OCI-LY3 (cell line): Measurements from ENCODE around the gene ARPC5.
"Not testable (repeated sequence)": the region's sequence is repeated elsewhere in the genome, so short reads cannot be mapped to it uniquely, and the experiment has no call there.

Experiments
- H2AFZ ChIP-seq: fragments of 200-600, 300-600 bp; shearing (Covaris generic); 2 replicates; pipeline ENCODE4 v1.6.0; 2014; ENCODE audit warnings: antibody characterized with exemption, low read depth, low read length
- H3K27ac ChIP-seq: fragments of 200-600, 300-600 bp; sonication (generic); 2 replicates; pipeline ENCODE4 v1.5.1; 2014; ENCODE audit warnings: mild to moderate bottlenecking, low read length, moderate library complexity, mixed read lengths
- H3K27me3 ChIP-seq: fragments of 200-600, 300-600 bp; sonication (generic); 2 replicates; pipeline ENCODE4 v1.6.1; 2014; ENCODE audit warnings: low read depth, low read length, mixed read lengths
- H3K36me3 ChIP-seq: fragments of 200-600, 300-600 bp; sonication (generic); replicated peaks from 2 replicates; pipeline ENCODE3; 2014; ENCODE audit warnings: low read depth, low read length, mixed read lengths
- H3K4me1 ChIP-seq: fragments of 300-600, 200-600 bp; sonication (generic); 2 replicates; pipeline ENCODE4 v1.6.1; 2014; ENCODE audit warnings: low read length, mixed read lengths
- H3K4me2 ChIP-seq: fragments of 200-600, 300-600 bp; sonication (generic); 2 replicates; pipeline ENCODE4 v1.6.1; 2014; ENCODE audit warnings: low read length, mixed read lengths
- H3K4me3 ChIP-seq: fragments of 300-600, 200-600 bp; sonication (generic); 2 replicates; pipeline ENCODE4 v1.5.1; 2014; ENCODE audit warnings: antibody characterized with exemption, mild to moderate bottlenecking, low read length, moderate library complexity
- H3K79me2 ChIP-seq: fragments of 300-600, 200-600 bp; shearing (Covaris generic); 2 replicates; pipeline ENCODE4 v1.6.1; 2014; ENCODE audit warnings: mild to moderate bottlenecking, low read length, mixed read lengths
- H3K9ac ChIP-seq: fragments of 300-600, 200-600 bp; shearing (Covaris generic); 2 replicates; pipeline ENCODE4 v1.6.0; 2014; ENCODE audit warnings: mild to moderate bottlenecking, low read length, moderate library complexity
- H3K9me3 ChIP-seq: fragments of 200-600, 300-600 bp; shearing (Covaris generic); 2 replicates; pipeline ENCODE4 v1.6.1; 2014; ENCODE audit warnings: low read length, mixed read lengths; ENCODE audit not compliant: insufficient read depth
- H4K20me1 ChIP-seq: fragments of 200-600, 300-600 bp; sonication (generic); 2 replicates; pipeline ENCODE4 v1.6.1; 2016; ENCODE audit warnings: low read length, mixed read lengths; ENCODE audit not compliant: insufficient read depth
- EZH2phosphoT487 ChIP-seq: fragments of 200-600 bp; shearing (Covaris generic); IDR thresholded peaks from 2 replicates; pipeline ENCODE4 v1.6.1; 2018; ENCODE audit warnings: antibody characterized with exemption, mixed run types, low read depth
- TF ChIP-seq, protein P1 (sequence below): fragments of 200-600, 300-600 bp; sonication (generic); IDR thresholded peaks from 2 replicates; pipeline ENCODE4 v1.5.1; 2014; ENCODE audit warnings: antibody characterized with exemption, low read length, low read depth

The ARPC5 gene

DNA sequence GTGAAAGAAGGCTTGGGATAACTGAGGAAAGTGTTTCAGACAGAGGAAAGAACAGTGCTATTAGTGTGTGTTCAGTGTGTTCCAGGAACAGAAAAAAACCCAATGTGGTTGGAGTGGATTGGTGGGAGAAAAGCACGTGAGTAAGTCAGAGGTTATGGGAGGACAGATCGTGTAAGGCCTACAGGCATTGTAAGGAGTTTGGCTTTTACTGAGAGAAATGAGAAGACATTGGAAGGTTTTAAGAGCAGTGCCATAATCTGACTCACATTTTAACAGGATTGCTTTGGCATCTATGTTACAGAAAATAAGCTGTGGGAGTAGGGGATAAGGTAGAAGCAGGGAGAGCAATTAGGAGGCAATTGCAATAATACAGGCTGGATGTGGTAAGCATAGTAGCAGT lies 4.8 kb downstream of the ARPC5 start:
- Histone ChIP-seq H3K9ac (0 out of 2 replicates have a peak overlapping the region, but pooled peaks have one; percentile 2), H2AFZ (no peak overlapping the region), H3K4me1 (peaks cover 25% of the 10 kb centered on the region), H3K4me3 (no peak overlapping the region), H3K79me2 (peaks cover 91% of the 10 kb centered on the region), H3K4me2 (peak overlapping the region; percentile 14; the same call in 1 of the 2 replicates), H4K20me1 (peaks cover 57% of the 10 kb centered on the region), H3K27ac (0 out of 2 replicates have a peak overlapping the region, but pooled peaks have one; percentile 2), H3K36me3 (peaks cover 65% of the 10 kb centered on the region), H3K9me3 (no peaks in the 10 kb centered on the region), H3K27me3 (no peaks in the 10 kb centered on the region)
- no peak for TF ChIP-seq EZH2phosphoT487
- TF ChIP-seq, protein P1, sequence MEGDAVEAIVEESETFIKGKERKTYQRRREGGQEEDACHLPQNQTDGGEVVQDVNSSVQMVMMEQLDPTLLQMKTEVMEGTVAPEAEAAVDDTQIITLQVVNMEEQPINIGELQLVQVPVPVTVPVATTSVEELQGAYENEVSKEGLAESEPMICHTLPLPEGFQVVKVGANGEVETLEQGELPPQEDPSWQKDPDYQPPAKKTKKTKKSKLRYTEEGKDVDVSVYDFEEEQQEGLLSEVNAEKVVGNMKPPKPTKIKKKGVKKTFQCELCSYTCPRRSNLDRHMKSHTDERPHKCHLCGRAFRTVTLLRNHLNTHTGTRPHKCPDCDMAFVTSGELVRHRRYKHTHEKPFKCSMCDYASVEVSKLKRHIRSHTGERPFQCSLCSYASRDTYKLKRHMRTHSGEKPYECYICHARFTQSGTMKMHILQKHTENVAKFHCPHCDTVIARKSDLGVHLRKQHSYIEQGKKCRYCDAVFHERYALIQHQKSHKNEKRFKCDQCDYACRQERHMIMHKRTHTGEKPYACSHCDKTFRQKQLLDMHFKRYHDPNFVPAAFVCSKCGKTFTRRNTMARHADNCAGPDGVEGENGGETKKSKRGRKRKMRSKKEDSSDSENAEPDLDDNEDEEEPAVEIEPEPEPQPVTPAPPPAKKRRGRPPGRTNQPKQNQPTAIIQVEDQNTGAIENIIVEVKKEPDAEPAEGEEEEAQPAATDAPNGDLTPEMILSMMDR = no peak

DNA sequence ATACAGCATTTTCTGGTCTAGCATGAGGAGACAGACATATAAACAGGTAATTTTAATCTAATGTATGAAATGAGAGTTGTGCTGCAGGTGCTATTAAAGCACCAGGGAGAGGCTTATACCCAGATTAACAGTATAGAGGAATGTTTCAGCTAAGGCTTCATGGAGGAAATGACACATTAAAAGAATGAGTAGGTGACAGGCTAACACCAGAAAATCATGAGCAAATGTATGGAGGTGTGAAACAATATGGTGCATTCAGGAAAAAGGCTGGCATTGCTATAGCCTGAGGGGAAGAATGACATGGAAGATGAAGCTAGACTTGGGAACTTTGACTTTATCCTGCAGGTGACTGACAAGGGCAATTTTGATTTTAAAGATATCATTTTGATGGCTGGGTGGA lies 7.0 kb downstream of the ARPC5 start:
- Histone ChIP-seq H3K27me3 (no peaks in the 10 kb centered on the region), H3K36me3 (peaks cover 75% of the 10 kb centered on the region), H2AFZ (no peak overlapping the region), H3K79me2 (peaks cover 75% of the 10 kb centered on the region), H3K4me1 (peaks cover 26% of the 10 kb centered on the region), H4K20me1 (peaks cover 61% of the 10 kb centered on the region), H3K9me3 (no peaks in the 10 kb centered on the region), H3K27ac (no peak overlapping the region), H3K9ac (no peak overlapping the region), H3K4me2 (no peak overlapping the region), H3K4me3 (no peak overlapping the region)
- TF ChIP-seq EZH2phosphoT487 = no peak
- TF ChIP-seq, protein P1 = no peak

DNA sequence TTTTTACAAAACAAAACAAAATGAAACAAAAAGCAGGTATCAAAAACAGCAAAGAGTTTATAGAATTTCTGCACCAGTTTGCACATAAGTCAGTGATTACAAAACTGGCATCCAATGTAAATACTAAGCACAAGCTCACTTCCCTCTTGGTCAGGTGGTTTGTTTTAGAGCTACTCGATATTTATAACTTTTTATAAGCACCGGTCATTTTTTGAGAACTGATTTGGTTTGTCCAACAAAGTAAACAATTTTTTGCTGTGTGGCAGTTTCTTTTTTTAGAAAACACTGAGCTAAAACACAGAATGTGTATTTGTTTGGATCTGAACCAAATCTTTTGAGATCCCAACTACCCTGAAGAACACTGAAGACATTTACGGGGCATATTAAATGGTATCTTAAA lies 9.3 kb downstream of the ARPC5 start:
- not testable (repeated sequence) for H2AFZ ChIP-seq, H3K4me3 ChIP-seq, H3K9me3 ChIP-seq, H3K27ac ChIP-seq, H3K27me3 ChIP-seq, H3K9ac ChIP-seq, H3K4me2 ChIP-seq
- H3K36me3 ChIP-seq = peaks cover 55% of the 10 kb centered on the region
- H4K20me1 ChIP-seq = peaks cover 39% of the 10 kb centered on the region
- peaks cover 30% of the 10 kb centered on the region for H3K4me1 ChIP-seq
- H3K79me2 ChIP-seq = peaks cover 57% of the 10 kb centered on the region

DNA sequence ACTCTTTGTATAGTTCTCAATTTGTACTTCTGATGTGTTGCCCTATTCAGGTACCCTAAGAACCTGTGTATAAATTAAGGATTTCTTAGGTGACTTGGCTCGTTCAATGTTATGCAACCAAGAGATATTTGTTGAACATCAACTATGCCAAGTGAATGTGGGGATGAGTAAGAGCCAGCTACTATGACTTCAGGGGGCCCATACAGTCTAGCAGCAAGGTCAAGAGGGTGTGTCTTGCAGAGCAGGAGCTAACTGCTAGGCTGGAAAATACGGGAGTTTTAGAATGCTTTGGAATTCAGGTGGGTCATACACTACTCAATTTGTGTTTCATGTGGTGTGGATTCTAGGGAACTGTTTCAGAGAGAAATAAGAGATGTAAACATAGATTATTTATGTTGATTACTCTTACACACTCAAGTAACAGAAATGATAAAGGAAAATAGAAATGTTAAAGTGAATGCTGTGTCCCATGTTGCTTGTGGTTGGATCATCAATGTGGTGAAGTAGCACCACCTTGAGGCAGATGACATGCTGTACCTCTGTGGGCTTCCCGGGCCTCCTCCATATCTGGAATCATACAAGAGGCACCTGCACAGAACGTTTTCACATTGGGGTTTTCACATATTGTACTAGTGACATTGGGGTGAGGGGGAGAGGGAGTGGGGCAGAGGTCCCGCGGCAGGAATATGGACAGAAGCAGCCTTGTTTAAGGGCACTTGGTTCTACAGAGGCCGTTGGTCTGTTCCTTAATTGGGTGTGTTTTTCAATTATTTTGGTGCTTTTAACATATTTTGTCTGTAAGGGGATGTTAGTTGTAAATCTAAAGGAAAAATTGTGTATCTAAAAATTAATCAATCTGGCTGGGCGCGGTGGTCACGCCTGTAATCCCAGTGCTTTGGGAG lies 12.4 kb downstream of the ARPC5 start:
- Histone ChIP-seq H4K20me1 (peaks cover 12% of the 10 kb centered on the region), H3K36me3 (peaks cover 26% of the 10 kb centered on the region), H3K9ac (peak overlapping the region; percentile 39; the same call in 1 of the 2 replicates), H3K79me2 (peaks cover 33% of the 10 kb centered on the region), H3K27ac (peak overlapping the region; percentile 71), H2AFZ (no peak overlapping the region), H3K27me3 (no peaks in the 10 kb centered on the region), H3K4me2 (peak overlapping the region; percentile 38), H3K4me3 (peak overlapping the region; percentile 2; the same call in 1 of the 2 replicates), H3K9me3 (no peaks in the 10 kb centered on the region), H3K4me1 (peaks cover 46% of the 10 kb centered on the region)
- TF ChIP-seq, protein P1 = peak; percentile 93
- TF ChIP-seq EZH2phosphoT487 = no peak
